CD14-positive monocyte (primary cell): Measurements from ENCODE around the gene C2orf81. TPM values are rescaled to one million over a fixed set of nuclear protein-coding genes. Genes with fewer than 3 reads are reported as not detected.
A peak's percentile ranks its signal among the peaks of the same experiment; 100 is the strongest.
"Not testable (repeated sequence)": the region's sequence is repeated elsewhere in the genome, so short reads cannot be mapped to it uniquely, and the experiment has no call there.

Experiments
- DNase-seq, 3 donors: peaks; one replicate each; pipeline ENCODE4 v3.0.0-alpha.2; 2011 to 2022
- H2AFZ ChIP-seq: 2 replicates; pipeline ENCODE4 v1.6.0; 2012; ENCODE audit warnings: mild to moderate bottlenecking, low read depth, low read length, inconsistent platforms; ENCODE audit not compliant: insufficient read depth, poor library complexity, severe bottlenecking
- H3K27ac ChIP-seq, 2 donors: 1 replicate in 1 of 2; 2 replicates in 1 of 2; pipeline ENCODE4 v1.5.1; 2012 to 2013; ENCODE audit warnings: low read length in 2 of 2, control low read depth in 1 of 2, inconsistent platforms in 1 of 2, low read depth in 1 of 2, mild to moderate bottlenecking in 1 of 2
- H3K27me3 ChIP-seq, 2 donors: one replicate each; pipeline versions ENCODE4 v1.6.0 to v1.6.1; 2011 to 2013; ENCODE audit warnings: low read length in 2 of 2; ENCODE audit not compliant: control insufficient read depth in 2 of 2, insufficient read depth in 2 of 2
- H3K36me3 ChIP-seq, 2 donors: replicated peaks in 1 of 2; 1 replicate in 1 of 2; 2 replicates in 1 of 2; pipeline versions ENCODE4 v1.5.1 to v1.6.1; 2012 to 2013; ENCODE audit warnings: low read length in 2 of 2, control low read depth in 1 of 2, inconsistent platforms in 1 of 2, mild to moderate bottlenecking in 1 of 2; ENCODE audit not compliant: insufficient read depth in 2 of 2, control insufficient read depth in 1 of 2
- H3K4me1 ChIP-seq, 2 donors: 1 replicate in 1 of 2; 2 replicates in 1 of 2; pipeline versions ENCODE4 v1.5.1 to v1.6.1; 2012 to 2013; ENCODE audit warnings: low read length in 2 of 2, control low read depth in 1 of 2, inconsistent platforms in 1 of 2, mild to moderate bottlenecking in 1 of 2, moderate library complexity in 1 of 2; ENCODE audit not compliant: insufficient read depth in 2 of 2, control insufficient read depth in 1 of 2
- H3K4me2 ChIP-seq: replicated peaks from 2 replicates; pipeline ENCODE3; 2012; ENCODE audit warnings: low read length, moderate library complexity, mild to moderate bottlenecking; ENCODE audit not compliant: poor library complexity, severe bottlenecking; ENCODE audit errors: extremely low read depth
- H3K4me3 ChIP-seq, 3 experiments: fragments of 200-600 bp in 1 of 3; sonication (generic) in 1 of 3; replicated peaks in 1 of 3; 1 replicate in 2 of 3; 2 replicates in 1 of 3; pipeline ENCODE4 v1.5.1; 2011 to 2013; ENCODE audit warnings: low read length in 3 of 3, mild to moderate bottlenecking in 3 of 3, control low read depth in 2 of 3, low read depth in 2 of 3, inconsistent platforms in 1 of 3, moderate library complexity in 1 of 3
- H3K79me2 ChIP-seq: 2 replicates; pipeline ENCODE4 v1.6.0; 2012; ENCODE audit warnings: mild to moderate bottlenecking, control low read depth, inconsistent platforms, low read length, moderate library complexity; ENCODE audit not compliant: insufficient read depth
- H3K9ac ChIP-seq: 2 replicates; pipeline ENCODE4 v1.6.0; 2017; ENCODE audit warnings: low read length, mild to moderate bottlenecking; ENCODE audit not compliant: insufficient read depth, poor library complexity, severe bottlenecking
- H3K9me3 ChIP-seq, 2 donors: replicated peaks in 1 of 2; 1 replicate in 1 of 2; 2 replicates in 1 of 2; pipeline versions ENCODE4 v1.5.1 to v1.6.1; 2012 to 2013; ENCODE audit warnings: low read length in 2 of 2, control low read depth in 1 of 2; ENCODE audit not compliant: control insufficient read depth in 1 of 2, insufficient read depth in 1 of 2
- H4K20me1 ChIP-seq: 2 replicates; pipeline ENCODE4 v1.6.0; 2012; ENCODE audit warnings: mild to moderate bottlenecking, low read length, control low read depth, moderate library complexity; ENCODE audit not compliant: insufficient read depth
- H3K27ac Mint-ChIP-seq, 7 donors: one replicate each; pipeline ENCODE4 v1.8.0; 2020; ENCODE audit warnings: mild to moderate bottlenecking in 7 of 7, mixed read lengths in 7 of 7, moderate library complexity in 6 of 7, inconsistent platforms in 2 of 7
- H3K27me3 Mint-ChIP-seq, 3 donors: one replicate each; pipeline ENCODE4 v1.8.0; 2021 to 2022; ENCODE audit warnings: low read depth in 3 of 3, mild to moderate bottlenecking in 3 of 3, mixed read lengths in 3 of 3, moderate library complexity in 3 of 3, inconsistent platforms in 1 of 3
- H3K36me3 Mint-ChIP-seq, 2 donors: one replicate each; pipeline ENCODE4 v1.8.0; 2020; ENCODE audit warnings: mixed read lengths in 2 of 2, inconsistent platforms in 1 of 2, mild to moderate bottlenecking in 1 of 2
- H3K4me1 Mint-ChIP-seq: one replicate; pipeline ENCODE4 v1.8.0; 2020; ENCODE audit warnings: mild to moderate bottlenecking, mixed read lengths
- H3K4me3 Mint-ChIP-seq, 2 donors: one replicate each; pipeline ENCODE4 v1.8.0; 2020; ENCODE audit warnings: mild to moderate bottlenecking in 2 of 2, mixed read lengths in 2 of 2, moderate library complexity in 1 of 2
- H3K9me3 Mint-ChIP-seq, 7 donors: one replicate each; pipeline ENCODE4 v1.8.0; 2020 to 2022; ENCODE audit warnings: mixed read lengths in 7 of 7, mild to moderate bottlenecking in 6 of 7, moderate library complexity in 6 of 7, inconsistent platforms in 2 of 7
- WGBS: methylation state at CpG from one replicate; pipeline ENCODE4 v1.1.5; 2013; ENCODE audit warnings: missing lambda C conversion rate; ENCODE audit not compliant: insufficient coverage; 5-methylcytosine and 5-hydroxymethylcytosine counted together
- intact Hi-C, 2 donors: fragments of 100-400 bp; cut with micrococcal nuclease; formaldehyde crosslinking; loops; one replicate each; pipeline versions ENCODE4 v1.15.0 to v1.15.1; 2023
- polyA plus RNA-seq, 3 donors: library from polyadenylated mRNA; depleted of rRNA in 1 of 3; unstranded in 2 of 3; stranded (reverse) in 1 of 3; fragments of 300-500 nt in 2 of 3; fragments of >200 nt in 1 of 3; fragmentation: Illumina TruSeq in 2 of 3; gene quantifications; 1 replicate in 2 of 3; 2 replicates in 1 of 3; pipeline ENCODE4 v1.2.3, GENCODE V29; 2012 to 2021
- TF ChIP-seq, protein P1 (sequence below): fragments of 200-600 bp; IDR thresholded peaks from one replicate; pipeline ENCODE4 v1.8.0; 2022; ENCODE audit warnings: antibody characterized with exemption, mild to moderate bottlenecking

The C2orf81 gene
- polyA plus RNA-seq, 3 donors = 0.49 to 1.7 (median 1.2) TPM

DNA sequence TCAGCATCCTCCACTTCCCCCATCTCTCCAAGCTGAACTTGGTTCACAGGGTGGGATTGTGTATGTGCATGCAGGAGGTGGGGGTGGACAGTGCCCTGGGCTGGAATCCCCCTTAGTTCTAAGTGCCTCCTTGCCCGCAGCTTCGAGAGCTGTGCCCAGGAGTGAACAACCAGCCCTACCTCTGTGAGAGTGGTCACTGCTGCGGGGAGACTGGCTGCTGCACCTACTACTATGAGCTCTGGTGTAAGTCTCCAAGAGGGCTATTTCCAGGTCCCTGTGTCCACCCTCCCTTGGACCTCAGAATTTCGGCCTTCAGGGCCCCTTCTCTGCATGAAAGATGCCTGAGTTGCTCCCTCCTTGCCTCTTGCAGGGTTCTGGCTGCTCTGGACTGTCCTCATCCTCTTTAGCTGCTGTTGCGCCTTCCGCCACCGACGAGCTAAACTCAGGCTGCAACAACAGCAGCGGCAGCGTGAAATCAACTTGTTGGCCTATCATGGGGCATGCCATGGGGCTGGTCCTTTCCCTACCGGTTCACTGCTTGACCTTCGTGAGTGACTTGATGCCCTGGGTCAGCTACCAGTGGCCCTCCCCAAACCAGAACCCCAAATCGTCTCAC, 38.2 kb upstream of the C2orf81 start:
- not testable (repeated sequence) for H3K4me2 ChIP-seq, H4K20me1 ChIP-seq, H2AFZ ChIP-seq, H3K9ac ChIP-seq, H3K9me3 ChIP-seq, H3K27me3 ChIP-seq, DNase-seq, H3K27me3 Mint-ChIP-seq, H3K9me3 Mint-ChIP-seq, H3K27ac ChIP-seq
- peaks cover 37 to 45% of the 10 kb centered on the region in 2 donors for H3K4me1 ChIP-seq
- peaks cover 25 to 34% of the 10 kb centered on the region in 2 donors for H3K36me3 Mint-ChIP-seq
- H3K36me3 ChIP-seq = peaks cover 19 to 24% of the 10 kb centered on the region in 2 donors
- peaks cover 28% of the 10 kb centered on the region for H3K79me2 ChIP-seq
- H3K4me1 Mint-ChIP-seq = peaks cover 52% of the 10 kb centered on the region
- intact Hi-C loops = loop anchor here (5.0 kb wide), 1 partner anchor 68 kb away; the partner anchor contains the start of genes AUP1 (in 2 of the 2), DQX1 (in 2 of the 2) and HTRA2 (in 2 of the 2)
- peak overlapping the region in 1 of 3 experiments; percentile 90 for H3K4me3 ChIP-seq
- H3K27ac Mint-ChIP-seq = peak overlapping the region in 3 of 7 donors; percentile 66 to 76 (median 76)
- WGBS = 90% methylated on average over 13 of the region's 13 CpGs
- H3K4me3 Mint-ChIP-seq = peak overlapping the region; percentile 28 to 94

DNA sequence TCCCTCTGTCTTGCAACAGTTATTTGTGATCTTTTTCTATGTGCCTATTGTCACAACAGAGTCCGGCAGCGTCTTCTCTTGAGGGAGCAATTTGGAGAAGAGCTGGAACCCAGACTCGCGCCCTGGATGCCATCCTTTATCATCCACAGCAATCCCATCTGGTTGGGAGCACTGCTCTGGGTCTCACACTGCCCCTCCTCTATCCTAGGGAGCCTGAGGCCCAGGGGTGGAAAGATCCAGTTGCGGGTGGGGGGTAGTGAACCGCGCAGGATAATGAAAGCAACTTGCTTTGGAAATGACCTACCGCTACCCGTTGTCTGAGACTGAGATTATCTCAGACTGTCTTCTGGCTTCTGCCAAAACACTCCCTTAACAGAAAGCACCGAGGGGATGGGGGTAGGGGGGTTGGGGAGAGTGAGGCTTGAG, 37.5 kb upstream of the C2orf81 start:
- Mint-ChIP-seq H3K4me1 (peaks cover 49% of the 10 kb centered on the region), H3K4me3 (peak overlapping the region; percentile 92 to 94), H3K36me3 (peaks cover 25 to 34% of the 10 kb centered on the region in 2 donors), H3K27ac (peak overlapping the region; percentile 66 to 96 (median 93)), H3K9me3 (peaks cover 0 to 3% (median 0%) of the 10 kb centered on the region in 7 donors), H3K27me3 (peaks cover 0 to 2% (median 0%) of the 10 kb centered on the region in 3 donors)
- Histone ChIP-seq H2AFZ (peak overlapping the region; percentile 83), H3K4me3 (peak overlapping the region; percentile 74 to 90 (median 80)), H3K27ac (peak overlapping the region; percentile 81), H3K79me2 (peaks cover 21% of the 10 kb centered on the region), H3K9ac (peak overlapping the region; percentile 67), H3K9me3 (no peaks in the 10 kb centered on the region), H3K27me3 (no peaks in the 10 kb centered on the region), H4K20me1 (no peaks in the 10 kb centered on the region), H3K4me1 (peaks cover 35 to 42% of the 10 kb centered on the region in 2 donors), H3K4me2 (peak overlapping the region; percentile 100), H3K36me3 (peaks cover 19 to 24% of the 10 kb centered on the region in 2 donors)
- intact Hi-C loops = loop anchor here (5.0 kb wide), 1 partner anchor 68 kb away; the partner anchor contains the start of genes AUP1 (in 2 of the 2), DQX1 (in 2 of the 2) and HTRA2 (in 2 of the 2)
- no CpG with 5 or more reads among the region's 10 CpGs for WGBS
- no peak for DNase-seq
- TF ChIP-seq, protein P1, sequence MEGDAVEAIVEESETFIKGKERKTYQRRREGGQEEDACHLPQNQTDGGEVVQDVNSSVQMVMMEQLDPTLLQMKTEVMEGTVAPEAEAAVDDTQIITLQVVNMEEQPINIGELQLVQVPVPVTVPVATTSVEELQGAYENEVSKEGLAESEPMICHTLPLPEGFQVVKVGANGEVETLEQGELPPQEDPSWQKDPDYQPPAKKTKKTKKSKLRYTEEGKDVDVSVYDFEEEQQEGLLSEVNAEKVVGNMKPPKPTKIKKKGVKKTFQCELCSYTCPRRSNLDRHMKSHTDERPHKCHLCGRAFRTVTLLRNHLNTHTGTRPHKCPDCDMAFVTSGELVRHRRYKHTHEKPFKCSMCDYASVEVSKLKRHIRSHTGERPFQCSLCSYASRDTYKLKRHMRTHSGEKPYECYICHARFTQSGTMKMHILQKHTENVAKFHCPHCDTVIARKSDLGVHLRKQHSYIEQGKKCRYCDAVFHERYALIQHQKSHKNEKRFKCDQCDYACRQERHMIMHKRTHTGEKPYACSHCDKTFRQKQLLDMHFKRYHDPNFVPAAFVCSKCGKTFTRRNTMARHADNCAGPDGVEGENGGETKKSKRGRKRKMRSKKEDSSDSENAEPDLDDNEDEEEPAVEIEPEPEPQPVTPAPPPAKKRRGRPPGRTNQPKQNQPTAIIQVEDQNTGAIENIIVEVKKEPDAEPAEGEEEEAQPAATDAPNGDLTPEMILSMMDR = no peak
